IMR-90 (cell line): ENCODE data around the gene KRTAP1-5. TPM values are rescaled to one million over a fixed set of nuclear protein-coding genes. Genes with fewer than 3 reads are reported as not detected.

ENCODE experiments used
- ATAC-seq: fragments of 200-7000 bp; cut with Tn5 transposase; 2 replicates; pipeline ENCODE4 v1.9.1; 2020; ENCODE audit warnings: low read depth, mild to moderate bottlenecking, moderate library complexity
- BruUV-seq: library from RNA; stranded (reverse); fragments of 400-500 nt; replicated peaks from 2 replicates; lab custom pipeline; 2021; lab: Mats Ljungman, UMichigan
- CTCF ChIA-PET: fragments of 300-600 bp; formaldehyde crosslinking; extraction: SDS; loops from one replicate; lab custom pipeline; 2021; ENCODE audit warnings: antibody characterized with exemption; lab: Yijun Ruan, JAX
- POLR2A ChIA-PET: fragments of 300-600 bp; sonication (Branson Sonifier 250); formaldehyde crosslinking; loops from one replicate; lab custom pipeline; 2022; ENCODE audit warnings: antibody characterized with exemption; ENCODE audit not compliant: unreplicated experiment; lab: Charles Lee
- DNase-seq: peaks from one replicate; pipeline ENCODE4 v3.0.0; 2013
- H2AFZ ChIP-seq: replicated peaks from 2 replicates; pipeline ENCODE3; 2013; ENCODE audit warnings: low read length, mild to moderate bottlenecking; ENCODE audit not compliant: poor library complexity
- H2AK5ac ChIP-seq: 2 replicates; pipeline ENCODE4 v1.6.1; 2013; ENCODE audit warnings: low read depth, low read length, inconsistent platforms
- H2AK9ac ChIP-seq: replicated peaks from 2 replicates; pipeline ENCODE3; 2013; ENCODE audit warnings: mild to moderate bottlenecking, low read depth, low read length, moderate library complexity; ENCODE audit not compliant: poor library complexity
- H2BK120ac ChIP-seq: 2 replicates; pipeline ENCODE4 v1.6.1; 2013; ENCODE audit warnings: low read depth, low read length, inconsistent platforms
- H2BK15ac ChIP-seq: 3 replicates; pipeline ENCODE4 v1.6.1; 2013; ENCODE audit warnings: low read depth, low read length, inconsistent platforms
- H2BK20ac ChIP-seq: 2 replicates; pipeline ENCODE4 v1.6.1; 2013; ENCODE audit warnings: low read depth, mild to moderate bottlenecking, inconsistent platforms, low read length, moderate library complexity
- H2BK5ac ChIP-seq: 2 replicates; pipeline ENCODE4 v1.6.1; 2013; ENCODE audit warnings: mild to moderate bottlenecking, low read depth, low read length, inconsistent platforms; ENCODE audit not compliant: poor library complexity, severe bottlenecking
- H3K14ac ChIP-seq: replicated peaks from 2 replicates; pipeline ENCODE4 v1.6.1; 2013; ENCODE audit warnings: low read depth, low read length, inconsistent platforms
- H3K18ac ChIP-seq: 2 replicates; pipeline ENCODE4 v1.6.1; 2013; ENCODE audit warnings: low read depth, low read length, control low read depth
- H3K23ac ChIP-seq: 2 replicates; pipeline ENCODE4 v1.6.1; 2013; ENCODE audit warnings: low read depth, low read length, inconsistent platforms
- H3K27ac ChIP-seq: 2 replicates; pipeline ENCODE4 v1.5.1; 2013; ENCODE audit warnings: mild to moderate bottlenecking, control low read depth, low read length; ENCODE audit not compliant: insufficient read depth
- H3K27me3 ChIP-seq: 2 replicates; pipeline ENCODE4 v1.6.1; 2013; ENCODE audit warnings: low read length; ENCODE audit not compliant: control insufficient read depth, insufficient read depth
- H3K36me3 ChIP-seq: 2 replicates; pipeline ENCODE4 v1.6.1; 2013; ENCODE audit warnings: low read length, mixed read lengths; ENCODE audit not compliant: control insufficient read depth, insufficient read depth
- H3K4ac ChIP-seq: 2 replicates; pipeline ENCODE4 v1.6.1; 2013; ENCODE audit warnings: low read depth, low read length, inconsistent platforms
- H3K4me1 ChIP-seq: 2 replicates; pipeline ENCODE4 v1.6.1; 2013; ENCODE audit warnings: low read length, mixed read lengths; ENCODE audit not compliant: control insufficient read depth, insufficient read depth
- H3K4me2 ChIP-seq: 2 replicates; pipeline ENCODE4 v1.6.1; 2013; ENCODE audit warnings: low read depth, mild to moderate bottlenecking, control low read depth, low read length, moderate library complexity
- H3K4me3 ChIP-seq: 2 replicates; pipeline ENCODE4 v1.5.1; 2013; ENCODE audit warnings: low read depth, mild to moderate bottlenecking, control low read depth, low read length, moderate library complexity; ENCODE audit not compliant: insufficient read depth
- H3K56ac ChIP-seq: 2 replicates; pipeline ENCODE4 v1.6.1; 2013; ENCODE audit warnings: low read length, inconsistent platforms; ENCODE audit not compliant: insufficient read depth; ENCODE audit errors: extremely low read depth
- H3K79me1 ChIP-seq, 2 experiments: 2 replicates each; pipeline ENCODE4 v1.6.1; 2013; ENCODE audit warnings: low read length in 2 of 2, inconsistent platforms in 1 of 2, low read depth in 1 of 2
- H3K9ac ChIP-seq: 2 replicates; pipeline ENCODE4 v1.6.1; 2013; ENCODE audit warnings: low read depth, low read length, control low read depth
- H3K9me1 ChIP-seq: 2 replicates; pipeline ENCODE4 v1.6.1; 2013; ENCODE audit warnings: low read length, inconsistent platforms; ENCODE audit not compliant: insufficient read depth
- H3K9me3 ChIP-seq: 2 replicates; pipeline ENCODE4 v1.6.1; 2013; ENCODE audit warnings: low read length; ENCODE audit not compliant: control insufficient read depth, insufficient read depth
- H4K20me1 ChIP-seq: 2 replicates; pipeline ENCODE4 v1.6.1; 2013; ENCODE audit warnings: low read length, inconsistent platforms; ENCODE audit not compliant: insufficient read depth
- H4K5ac ChIP-seq: 2 replicates; pipeline ENCODE4 v1.6.1; 2013; ENCODE audit warnings: mild to moderate bottlenecking, low read depth, low read length, control low read depth
- H4K8ac ChIP-seq, 2 experiments: 2 replicates each; pipeline ENCODE4 v1.6.1; 2013; ENCODE audit warnings: low read depth in 2 of 2, low read length in 2 of 2, control low read depth in 1 of 2, inconsistent platforms in 1 of 2
- H4K91ac ChIP-seq: 2 replicates; pipeline ENCODE4 v1.6.1; 2013; ENCODE audit warnings: low read depth, low read length, inconsistent platforms; ENCODE audit not compliant: insufficient read depth
- BHLHE40 ChIP-seq: fragments of 150-350 bp; IDR thresholded peaks from 2 replicates; pipeline ENCODE4 v1.6.1; 2016; ENCODE audit warnings: mild to moderate bottlenecking, low read depth, low read length
- CHD1 ChIP-seq: IDR thresholded peaks from 2 replicates; pipeline ENCODE4 v1.6.1; 2012; ENCODE audit warnings: low read depth, low read length, improper control_type of control experiment
- FOS ChIP-seq: fragments of 150-350 bp; IDR thresholded peaks from 2 replicates; pipeline ENCODE4 v1.6.1; 2016; ENCODE audit warnings: low read depth, low read length
- MAFK ChIP-seq: IDR thresholded peaks from 2 replicates; pipeline ENCODE4 v1.6.1; 2012; ENCODE audit warnings: low read depth, low read length, improper control_type of control experiment
- MXI1 ChIP-seq: IDR thresholded peaks from 2 replicates; pipeline ENCODE4 v1.6.1; 2012; ENCODE audit warnings: low read depth, mild to moderate bottlenecking, low read length, moderate library complexity, borderline replicate concordance
- RAD21 ChIP-seq: IDR thresholded peaks from 2 replicates; pipeline ENCODE4 v1.6.1; 2012; ENCODE audit warnings: low read length, improper control_type of control experiment
- RFX5 ChIP-seq: IDR thresholded peaks from 2 replicates; pipeline ENCODE4 v1.8.0; 2012; ENCODE audit warnings: low read depth, mild to moderate bottlenecking, low read length, moderate library complexity
- WGBS, 2 experiments: methylation state at CpG; one replicate each; pipeline versions ENCODE4 v1.1.5 to v1.1.7; 2013; ENCODE audit warnings: missing lambda C conversion rate in 2 of 2; ENCODE audit not compliant: insufficient read length in 1 of 2; ENCODE audit errors: extremely low coverage in 2 of 2; 5-methylcytosine and 5-hydroxymethylcytosine counted together
- dilution Hi-C: fragments of 300-500 bp; cut with HindIII; formaldehyde crosslinking; loops from one replicate; pipeline ENCODE4 v1.14.3; 2018; ENCODE audit warnings: low sequenced_read_pairs; ENCODE audit not compliant: unreplicated experiment
- in situ Hi-C: fragments of 300-500 bp; cut with MboI; formaldehyde crosslinking; loops from 3 replicates; pipeline ENCODE4 v1.14.3; 2019; ENCODE audit warnings: low sequenced_read_pairs, inconsistent platforms, mixed read lengths
- intact Hi-C: fragments of 100-400 bp; cut with micrococcal nuclease; formaldehyde crosslinking; loops from 2 replicates; pipeline ENCODE4 v1.10.0; 2022
- polyA plus RNA-seq, 3 experiments: library from polyadenylated mRNA; depleted of rRNA; stranded (reverse); fragments of >200 nt; gene quantifications; 2 replicates each; pipeline ENCODE4 v1.2.3, GENCODE V29; 2012; ENCODE audit warnings: low replicate concordance in 1 of 3
- total RNA-seq: library from RNA; depleted of rRNA; stranded (reverse); fragments of >200 nt; gene quantifications from 2 replicates; pipeline ENCODE4 v1.2.3, GENCODE V29; 2012
- TF ChIP-seq, protein P1 (sequence below): fragments of 150-350 bp; IDR thresholded peaks from 2 replicates; pipeline ENCODE4 v1.6.1; 2017; ENCODE audit warnings: mild to moderate bottlenecking, antibody characterized with exemption, low read length, low read depth
- TF ChIP-seq, protein P2 (sequence below): fragments of 150-350 bp; IDR thresholded peaks from 2 replicates; pipeline ENCODE4 v1.6.1; 2016; ENCODE audit warnings: low read depth, mild to moderate bottlenecking, low read length, moderate library complexity, borderline replicate concordance

Gene KRTAP1-5
- total and polyA plus RNA-seq, 2 of the 4 experiments (the other 2 are of a cell fraction) = 27.0 to 34.8 TPM

DNA sequence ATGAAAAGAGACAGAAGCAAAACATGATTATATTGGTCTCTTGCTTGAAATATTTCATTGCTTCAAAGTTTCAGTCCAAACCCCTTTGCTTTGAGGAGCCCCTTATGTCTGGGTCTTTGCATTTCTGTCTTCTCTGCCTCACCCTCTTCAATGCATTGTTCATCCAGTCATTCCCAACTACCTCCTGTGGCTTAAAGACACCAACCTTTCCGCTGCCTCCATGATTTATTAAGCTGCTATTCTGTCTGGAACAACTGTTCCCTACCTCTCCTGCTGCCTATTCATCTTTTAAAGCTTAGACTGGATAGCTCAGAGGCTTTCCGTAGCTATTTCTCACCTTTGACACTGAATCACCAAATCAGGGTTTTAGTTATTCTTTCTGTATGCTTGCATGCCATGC lies 29.6 kb downstream of the KRTAP1-5 start:
- Histone ChIP-seq H4K20me1 (no peaks in the 10 kb centered on the region), H2AK5ac (no peak overlapping the region), H2BK120ac (no peak overlapping the region), H3K9me3 (no peaks in the 10 kb centered on the region), H3K4me1 (no peaks in the 10 kb centered on the region), H4K8ac (no peak overlapping the region), H4K91ac (no peak overlapping the region), H3K36me3 (no peaks in the 10 kb centered on the region), H3K27ac (no peak overlapping the region), H3K23ac (no peak overlapping the region), H2BK20ac (no peak overlapping the region), H4K5ac (no peak overlapping the region), H2BK5ac (no peak overlapping the region), H3K4ac (no peak overlapping the region), H3K4me3 (no peak overlapping the region), H2AK9ac (no peak overlapping the region), H3K79me1 (no peaks in the 10 kb centered on the region), H3K9me1 (no peaks in the 10 kb centered on the region), H3K56ac (no peak overlapping the region), H3K27me3 (no peaks in the 10 kb centered on the region), H3K9ac (no peak overlapping the region), H3K18ac (no peak overlapping the region), H3K4me2 (no peak overlapping the region), H2AFZ (no peak overlapping the region), H3K14ac (no peak overlapping the region), H2BK15ac (no peak overlapping the region)
- no TSS peak for BruUV-seq
- dilution Hi-C loops = no loop called here
- in situ Hi-C loops = no loop called here
- no peak for ATAC-seq
- CTCF ChIA-PET = no interaction called here
- 35% methylated on average over 2 of the region's 2 CpGs; no CpG with 5 or more reads in 1 of the 2 experiments for WGBS, 2 experiments
- no peak for TF ChIP-seq BHLHE40
- no peak for TF ChIP-seq MXI1
- TF ChIP-seq MAFK = no peak
- TF ChIP-seq, protein P1, sequence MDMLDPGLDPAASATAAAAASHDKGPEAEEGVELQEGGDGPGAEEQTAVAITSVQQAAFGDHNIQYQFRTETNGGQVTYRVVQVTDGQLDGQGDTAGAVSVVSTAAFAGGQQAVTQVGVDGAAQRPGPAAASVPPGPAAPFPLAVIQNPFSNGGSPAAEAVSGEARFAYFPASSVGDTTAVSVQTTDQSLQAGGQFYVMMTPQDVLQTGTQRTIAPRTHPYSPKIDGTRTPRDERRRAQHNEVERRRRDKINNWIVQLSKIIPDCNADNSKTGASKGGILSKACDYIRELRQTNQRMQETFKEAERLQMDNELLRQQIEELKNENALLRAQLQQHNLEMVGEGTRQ = no peak
- TF ChIP-seq RFX5 = no peak
- no peak for TF ChIP-seq FOS
- TF ChIP-seq, protein P2, sequence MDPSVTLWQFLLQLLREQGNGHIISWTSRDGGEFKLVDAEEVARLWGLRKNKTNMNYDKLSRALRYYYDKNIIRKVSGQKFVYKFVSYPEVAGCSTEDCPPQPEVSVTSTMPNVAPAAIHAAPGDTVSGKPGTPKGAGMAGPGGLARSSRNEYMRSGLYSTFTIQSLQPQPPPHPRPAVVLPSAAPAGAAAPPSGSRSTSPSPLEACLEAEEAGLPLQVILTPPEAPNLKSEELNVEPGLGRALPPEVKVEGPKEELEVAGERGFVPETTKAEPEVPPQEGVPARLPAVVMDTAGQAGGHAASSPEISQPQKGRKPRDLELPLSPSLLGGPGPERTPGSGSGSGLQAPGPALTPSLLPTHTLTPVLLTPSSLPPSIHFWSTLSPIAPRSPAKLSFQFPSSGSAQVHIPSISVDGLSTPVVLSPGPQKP = no peak
- no peak for TF ChIP-seq RAD21
- no peak for TF ChIP-seq CHD1
- POLR2A ChIA-PET = no interaction called here
- DNase-seq = no peak
- intact Hi-C loops = no loop called here
